ENCODE measurements around the gene SLC34A3.
A peak's percentile ranks its signal among the peaks of the same experiment; 100 is the strongest.

Gene SLC34A3

DNA sequence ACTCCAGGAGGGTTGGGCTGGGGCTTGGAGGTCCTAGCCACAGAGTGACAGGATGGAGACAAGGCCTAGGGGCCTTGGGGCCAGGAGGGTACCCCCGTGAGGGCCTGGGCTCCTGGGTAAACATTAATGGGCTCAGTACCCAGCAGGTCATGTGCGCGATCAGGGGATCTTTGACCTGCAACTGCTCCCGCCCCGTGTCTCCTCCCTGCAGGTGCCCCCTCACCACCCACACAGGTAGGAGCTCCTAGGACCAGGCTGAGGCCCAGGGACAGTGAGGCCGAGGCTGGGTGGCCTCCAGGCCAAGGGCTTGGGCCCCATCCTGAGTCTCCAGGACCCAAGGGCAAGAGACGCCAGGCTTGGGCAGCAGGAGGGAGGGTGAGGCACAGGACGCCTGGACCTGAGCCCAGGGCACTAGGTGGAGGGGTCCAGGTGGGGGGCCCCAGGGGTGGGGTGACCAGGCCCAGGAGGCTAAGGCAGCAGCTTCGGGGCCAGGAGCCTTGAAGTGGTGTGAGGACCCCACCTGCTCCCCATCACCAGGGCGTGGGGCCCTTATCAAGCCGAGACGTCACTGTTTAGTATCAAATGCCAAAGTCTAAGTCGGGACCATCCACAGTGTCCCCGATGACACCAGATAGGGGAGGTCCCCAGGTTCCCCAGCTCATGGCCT, at the start of gene SLC34A3:
TSS of gene SLC34A3 (plus strand) at position 197 of the 667 bp plus-strand sequence. CDS start 802 bp downstream, outside the sequence.
- DNase-seq = no peak

DNA sequence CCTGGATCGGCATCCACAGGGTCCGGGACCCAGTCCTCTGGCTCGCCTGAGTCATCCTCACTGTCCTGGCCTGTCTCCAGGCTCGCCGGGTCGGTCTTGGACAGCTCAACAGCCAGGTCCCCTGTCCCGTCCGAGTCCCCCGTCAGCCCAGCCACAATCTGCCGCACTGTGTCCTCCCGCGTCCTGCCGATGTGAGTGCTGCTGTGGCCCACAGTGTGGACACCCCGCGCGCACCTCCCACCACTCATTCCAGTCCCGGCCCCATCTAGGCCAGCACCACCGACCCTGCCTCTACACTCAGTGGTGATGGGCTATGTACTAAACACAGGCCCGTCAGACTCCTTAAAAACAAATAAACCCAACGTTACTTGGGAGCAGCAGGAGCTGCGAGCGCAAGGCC, 49.0 kb upstream of the SLC34A3 start:
- no peak for DNase-seq

DNA sequence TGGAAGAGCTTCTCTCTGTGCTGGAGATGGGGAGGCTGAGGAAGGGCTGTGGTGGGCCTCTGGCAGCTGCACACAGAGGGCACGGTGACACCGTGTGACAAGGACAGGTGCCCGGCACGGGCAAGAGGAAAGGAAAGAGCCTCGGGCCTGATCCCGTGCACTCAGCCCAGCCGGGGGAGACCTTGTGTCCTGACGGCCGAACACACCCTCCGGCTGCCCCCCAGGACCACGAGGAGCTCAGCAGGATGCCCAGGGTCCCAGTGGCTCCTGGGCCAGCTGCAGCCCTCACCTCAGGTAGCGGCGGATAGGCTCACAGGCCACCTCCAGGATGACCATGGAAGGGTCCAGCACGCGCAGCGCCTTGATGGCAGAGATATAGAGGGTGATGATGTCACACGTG, 47.9 kb upstream of the SLC34A3 start:
- no peak for DNase-seq

DNA sequence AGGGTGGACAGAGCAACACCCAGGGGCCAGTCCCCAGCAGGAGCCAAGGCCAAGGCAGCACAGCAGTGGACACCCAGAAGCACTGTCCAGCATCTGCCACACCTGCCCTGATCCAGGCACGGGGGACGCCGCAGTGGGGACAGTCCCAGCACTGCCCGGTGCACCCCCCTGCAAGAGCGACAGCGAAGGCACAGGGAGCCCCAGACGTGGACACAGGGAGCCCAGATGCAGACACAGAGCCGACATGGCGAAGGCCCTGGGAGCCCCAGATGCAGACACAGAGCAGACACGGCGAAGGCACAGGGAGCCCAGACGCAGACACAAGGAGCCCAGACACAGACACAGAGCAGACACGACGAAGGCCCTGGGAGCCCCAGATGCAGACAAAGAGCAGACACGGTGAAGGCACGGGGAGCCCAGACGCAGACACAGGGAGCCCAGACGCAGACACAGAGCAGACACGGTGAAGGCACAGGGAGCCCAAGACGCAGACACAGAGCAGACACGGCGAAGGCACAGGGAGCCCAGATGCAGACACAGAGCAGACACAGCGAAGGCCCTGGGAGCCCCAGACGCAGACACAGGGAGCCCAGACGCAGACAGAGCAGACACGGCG, 46.6 kb upstream of the SLC34A3 start:
- no peak for DNase-seq

DNA sequence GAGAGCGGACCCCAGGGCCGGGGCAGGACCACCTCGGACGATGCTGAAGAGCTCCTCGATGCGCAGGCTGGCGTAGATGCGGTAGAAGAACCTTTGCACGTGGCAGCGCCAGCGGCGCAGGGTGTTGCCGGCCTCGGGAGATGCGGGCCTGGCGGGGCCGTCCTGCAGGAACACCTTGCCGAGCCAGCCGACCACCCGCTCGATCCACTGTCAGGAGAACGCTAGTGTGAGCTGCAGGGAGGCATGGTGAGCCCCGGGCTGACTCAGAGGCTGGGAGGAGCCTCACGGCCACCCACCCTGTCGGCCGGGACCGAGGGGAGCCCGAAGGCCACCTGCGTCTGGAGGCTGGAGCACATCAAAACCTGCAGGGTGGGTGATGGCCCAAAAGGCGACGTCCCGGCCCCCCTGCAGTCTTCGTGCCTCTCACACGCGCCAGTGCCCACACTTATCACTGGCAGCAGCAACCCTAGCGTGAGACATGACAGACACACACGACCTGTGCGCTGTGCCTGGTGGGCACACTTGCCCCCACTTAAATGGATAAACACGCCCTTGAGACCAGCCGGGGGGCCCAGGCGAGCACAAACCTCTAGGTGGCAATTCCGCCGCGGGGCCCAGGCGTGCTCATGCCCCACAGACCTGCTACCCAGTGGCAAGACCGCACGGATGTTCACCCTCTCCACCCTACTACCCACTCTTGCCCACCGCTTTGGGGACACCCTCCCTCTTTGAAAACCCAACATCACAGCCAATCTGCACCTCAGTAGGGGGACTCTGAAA, 45.6 kb upstream of the SLC34A3 start:
- DNase-seq = no peak

DNA sequence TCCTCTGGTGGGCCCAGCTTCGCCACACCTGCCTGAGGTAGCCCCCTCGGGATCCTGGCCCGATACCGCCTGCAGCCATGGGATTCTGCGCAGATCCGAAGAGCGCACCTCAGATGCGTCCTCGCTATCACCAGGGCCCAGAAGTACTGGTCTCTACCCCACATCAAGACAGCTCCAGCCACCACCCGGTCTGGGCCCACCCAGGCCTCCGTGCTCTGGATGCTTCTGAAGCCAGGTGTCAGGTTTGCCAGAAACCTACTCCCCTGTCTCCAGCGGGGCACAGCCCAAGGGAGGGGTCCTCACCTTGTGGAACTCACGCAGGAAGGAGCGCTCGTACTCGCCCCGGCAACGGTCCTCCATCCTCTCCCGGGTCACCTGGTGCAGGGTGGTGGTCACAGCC, 44.8 kb upstream of the SLC34A3 start:
- DNase-seq = no peak

DNA sequence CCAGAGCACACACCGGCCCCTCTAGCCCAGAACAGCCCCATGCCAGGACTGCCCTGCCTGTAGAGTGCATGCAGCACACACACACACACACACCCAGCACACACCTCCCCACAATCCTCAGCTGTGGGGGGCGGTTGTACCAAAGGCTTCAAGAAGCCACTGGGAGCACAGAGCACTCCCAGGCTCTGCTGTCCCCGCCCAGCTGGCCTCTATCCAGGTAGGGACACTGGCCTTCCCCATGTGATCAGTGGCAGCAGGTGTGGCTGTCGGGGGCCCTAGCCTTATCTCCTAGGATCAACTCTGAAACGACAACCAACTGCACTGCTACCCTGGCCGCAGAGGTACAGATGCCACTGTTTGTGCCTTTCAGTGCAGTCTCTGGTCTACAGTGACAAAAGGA, 44.3 kb upstream of the SLC34A3 start:
- DNase-seq = no peak

DNA sequence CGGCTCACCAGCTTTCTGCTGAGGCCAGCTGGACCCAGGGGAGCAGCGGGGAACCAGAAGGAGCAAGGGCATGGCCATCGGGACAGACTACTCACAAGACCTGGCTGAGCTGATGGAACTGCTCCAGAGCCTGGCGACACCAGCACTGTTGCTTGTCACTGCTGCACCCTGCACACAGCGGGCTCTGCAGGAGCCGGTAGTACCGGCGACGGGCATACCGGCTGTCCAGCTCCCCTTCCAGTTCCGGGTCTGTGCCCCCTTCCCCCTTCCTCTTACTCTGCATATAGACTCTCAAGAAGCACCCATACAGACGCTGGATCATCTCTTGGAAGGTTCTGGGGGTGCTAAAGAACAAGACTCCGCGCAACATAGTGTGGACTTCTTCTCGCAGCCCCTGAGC, 43.3 kb upstream of the SLC34A3 start:
- no peak for DNase-seq

DNA sequence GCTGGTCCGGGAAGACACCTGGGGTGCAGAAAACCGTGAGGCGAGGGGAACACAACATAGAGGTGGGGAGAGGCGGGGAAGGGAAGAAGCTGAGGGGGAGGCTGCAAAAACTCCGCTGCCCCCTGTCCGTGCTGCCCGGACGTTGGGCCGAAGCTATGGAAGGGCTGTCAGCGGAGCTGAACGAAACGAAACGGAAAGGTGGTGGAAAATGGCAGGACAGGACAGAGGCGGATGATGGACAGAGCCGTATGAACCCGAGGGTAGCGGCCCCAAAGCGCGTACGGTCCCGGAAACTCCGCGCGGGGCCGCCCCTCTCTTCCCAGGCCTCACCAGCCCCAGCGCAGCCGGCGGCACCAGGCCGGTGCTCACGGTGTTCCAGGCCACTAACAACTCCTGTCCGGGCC, 42.6 kb upstream of the SLC34A3 start:
- DNase-seq = no peak

DNA sequence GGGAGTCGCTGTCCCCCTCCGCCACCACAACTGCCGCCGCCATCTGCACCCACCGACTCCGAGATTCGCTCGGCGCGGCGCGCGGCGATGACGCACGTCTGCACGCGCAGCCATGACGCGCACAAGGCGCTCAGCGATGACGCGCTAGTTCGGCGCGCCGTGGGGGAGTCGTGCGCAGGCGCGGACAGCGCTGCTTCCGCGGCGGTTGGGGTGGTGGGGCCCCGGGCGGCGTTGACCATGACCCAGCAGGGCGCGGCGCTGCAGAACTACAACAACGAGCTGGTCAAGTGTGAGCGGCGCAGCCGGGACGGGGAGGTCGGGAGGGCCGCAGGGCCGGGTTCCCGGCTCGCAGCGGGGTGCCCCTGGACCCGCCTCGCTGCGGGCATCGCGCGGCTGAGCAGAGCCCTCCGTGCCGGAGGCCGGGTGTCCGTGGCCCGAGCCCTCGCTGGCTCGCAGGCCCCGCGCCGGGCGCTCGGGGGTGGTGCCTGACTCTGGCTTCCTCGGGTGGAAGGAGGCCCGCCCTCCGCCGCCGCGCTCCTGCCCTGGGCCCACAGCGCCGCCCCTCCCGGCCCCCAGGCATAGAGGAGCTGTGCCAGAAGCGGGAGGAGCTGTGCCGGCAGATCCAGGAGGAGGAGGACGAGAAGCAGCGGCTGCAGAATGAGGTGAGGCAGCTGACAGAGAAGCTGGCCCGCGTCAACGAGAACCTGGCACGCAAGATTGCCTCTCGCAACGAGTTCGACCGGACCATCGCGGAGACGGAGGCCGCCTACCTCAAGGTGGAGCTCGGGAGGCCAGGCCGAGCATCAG, 42.0 kb upstream of the SLC34A3 start, which contains the start of the genes ANAPC2 and SSNA1:
TSS of gene ANAPC2 (minus strand) at position 71 of the 807 bp plus-strand sequence. CDS start at position 43, 28 bp downstream.
TSS of gene SSNA1 (plus strand) at position 187 of the 807 bp plus-strand sequence. CDS start at position 238, 51 bp downstream.
- DNase-seq = peak; percentile 92

DNA sequence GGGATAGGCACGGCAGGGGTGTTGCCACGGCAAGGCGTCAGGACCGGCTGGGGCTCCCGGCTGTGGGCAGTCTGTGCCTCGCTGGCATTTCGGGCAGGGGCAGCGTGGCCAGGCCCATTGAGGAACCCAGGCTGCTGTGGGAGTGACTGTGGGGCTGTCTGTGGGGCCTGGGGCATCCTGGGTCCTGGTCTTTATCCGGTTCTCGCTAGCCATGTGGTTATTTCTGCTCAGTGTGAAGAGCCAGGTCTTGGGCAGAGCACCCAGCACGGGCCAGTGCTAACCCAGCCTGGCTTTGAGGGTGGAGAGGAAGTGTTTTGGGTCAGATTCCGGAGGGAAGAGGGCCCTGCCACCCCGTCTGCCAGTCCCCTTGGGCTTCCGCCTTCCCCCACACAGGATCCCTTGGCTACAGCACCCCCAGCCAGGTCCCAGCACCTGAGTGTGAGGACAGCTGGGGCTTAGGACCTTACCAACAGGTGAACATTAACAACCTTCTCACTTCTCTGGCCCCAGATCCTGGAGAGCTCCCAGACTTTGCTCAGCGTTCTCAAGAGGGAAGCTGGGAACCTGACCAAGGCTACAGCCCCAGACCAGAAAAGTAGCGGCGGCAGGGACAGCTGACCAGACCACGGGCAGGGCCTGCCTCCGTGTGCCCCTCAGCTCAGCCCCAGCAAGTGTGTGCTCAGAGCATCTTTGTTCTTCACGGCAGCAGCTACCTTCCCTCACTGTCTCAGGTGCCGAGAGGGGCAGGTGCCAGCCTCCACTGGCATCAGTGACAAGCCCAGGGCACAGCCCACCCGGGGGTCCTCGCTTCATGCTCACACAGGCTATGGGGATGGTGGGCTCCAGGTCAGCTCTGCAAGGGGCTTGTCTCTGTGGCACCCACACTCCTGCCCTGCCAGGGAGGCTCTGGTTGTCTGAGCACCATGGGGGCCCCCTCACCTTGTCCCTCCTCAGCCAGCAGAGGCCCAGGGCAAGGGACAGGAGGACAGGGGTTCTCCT, 41.1 kb upstream of the SLC34A3 start:
- no peak for DNase-seq

DNA sequence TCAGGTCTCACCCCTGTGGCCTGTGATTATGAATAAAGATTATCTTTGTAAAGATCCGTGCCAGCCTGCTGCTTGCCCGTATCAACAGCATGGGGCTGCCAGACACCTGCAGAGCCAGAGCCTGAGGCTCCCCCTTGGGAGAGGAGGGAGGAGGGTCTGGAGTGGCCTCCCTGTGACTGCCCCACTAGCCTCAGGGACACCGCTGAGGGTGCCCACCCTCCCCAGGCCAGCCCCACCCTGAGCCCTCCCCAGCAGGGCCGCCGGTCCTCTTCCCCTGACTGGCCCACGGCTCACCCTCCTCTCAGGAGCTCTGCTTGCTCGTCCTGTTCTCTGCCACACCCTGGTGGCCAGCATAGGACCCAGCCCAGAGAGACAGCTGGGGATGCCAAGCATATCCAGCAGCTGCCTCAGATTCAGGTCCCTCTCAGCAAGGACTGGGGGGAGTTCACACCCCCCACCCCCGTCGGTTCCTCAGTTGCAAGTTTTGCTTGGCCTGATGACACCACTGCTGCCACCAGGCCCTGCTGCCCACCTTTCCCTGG, 40.3 kb upstream of the SLC34A3 start:
- DNase-seq = no peak

DNA sequence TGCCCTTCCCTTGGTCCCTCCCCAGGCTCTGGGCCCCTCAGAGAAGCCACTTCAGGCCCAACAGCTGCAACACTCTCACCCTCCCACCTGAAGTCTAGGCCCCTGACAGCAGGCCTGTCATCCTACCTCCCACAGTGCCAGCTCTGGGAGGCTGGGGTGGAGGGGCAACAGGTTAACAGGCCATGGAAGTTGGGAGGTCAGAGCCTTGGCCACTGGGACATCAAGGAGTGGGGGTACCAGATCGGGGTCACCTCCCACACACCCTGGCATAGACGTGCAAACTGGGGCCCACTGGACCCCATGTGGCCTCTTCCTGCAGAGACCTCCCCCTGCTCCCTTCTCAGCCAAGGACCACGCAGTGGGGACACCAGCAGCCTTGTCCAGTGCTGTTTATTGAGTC, 39.5 kb upstream of the SLC34A3 start:
- no peak for DNase-seq

DNA sequence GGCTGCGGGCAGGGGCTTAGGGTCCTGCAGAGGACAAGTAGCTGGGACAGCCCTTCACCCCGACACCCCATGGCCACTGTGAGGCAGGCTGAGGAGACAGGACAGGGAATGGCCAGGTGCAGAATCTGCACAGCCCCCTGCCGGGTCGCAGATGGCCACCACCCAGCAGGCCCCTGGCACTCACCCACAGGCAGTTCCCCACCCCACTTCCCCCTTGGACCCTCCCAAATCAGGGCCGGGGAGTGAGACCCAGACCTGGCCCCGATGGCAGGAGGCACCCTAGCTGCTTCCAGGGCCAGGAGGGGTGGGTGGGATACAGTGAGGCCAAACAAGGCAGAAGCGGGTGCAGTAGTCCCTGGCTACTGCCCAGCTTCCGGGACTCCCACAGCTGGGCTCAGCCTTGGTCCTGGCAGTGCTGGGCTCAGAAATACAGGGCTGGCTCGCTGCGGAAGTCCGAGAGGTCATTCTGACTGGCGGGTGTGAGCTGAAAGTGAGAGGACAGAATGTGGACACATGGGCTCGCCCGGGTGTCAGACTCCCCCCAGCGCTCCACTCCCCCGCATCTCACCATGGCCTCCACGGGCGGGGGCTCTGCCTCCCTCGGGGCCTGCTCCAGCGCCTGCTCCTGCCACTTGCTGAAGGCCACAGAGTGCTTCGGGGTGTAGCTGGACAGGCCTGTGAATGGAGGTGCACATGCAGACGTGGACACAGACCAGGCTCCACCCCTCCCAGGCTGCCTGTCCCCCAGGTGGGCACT, 38.8 kb upstream of the SLC34A3 start:
- no peak for DNase-seq

DNA sequence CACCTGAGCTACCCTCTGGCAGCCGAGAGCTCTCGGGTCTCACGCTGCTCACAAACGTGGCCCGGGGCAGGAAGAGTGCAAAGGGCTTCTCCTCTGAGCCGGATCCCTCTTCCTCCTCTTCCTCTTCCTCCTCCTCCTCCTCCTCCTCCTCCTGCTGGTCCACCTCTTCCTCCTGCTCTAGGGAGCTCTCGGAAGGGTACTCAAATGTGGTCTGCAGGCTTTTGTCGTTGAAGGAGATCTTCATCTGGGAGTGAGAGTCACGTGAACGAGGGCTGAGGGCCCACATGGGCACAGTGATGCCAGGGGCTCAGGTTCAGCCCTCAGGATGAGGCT, 38.3 kb upstream of the SLC34A3 start:
- no peak for DNase-seq

DNA sequence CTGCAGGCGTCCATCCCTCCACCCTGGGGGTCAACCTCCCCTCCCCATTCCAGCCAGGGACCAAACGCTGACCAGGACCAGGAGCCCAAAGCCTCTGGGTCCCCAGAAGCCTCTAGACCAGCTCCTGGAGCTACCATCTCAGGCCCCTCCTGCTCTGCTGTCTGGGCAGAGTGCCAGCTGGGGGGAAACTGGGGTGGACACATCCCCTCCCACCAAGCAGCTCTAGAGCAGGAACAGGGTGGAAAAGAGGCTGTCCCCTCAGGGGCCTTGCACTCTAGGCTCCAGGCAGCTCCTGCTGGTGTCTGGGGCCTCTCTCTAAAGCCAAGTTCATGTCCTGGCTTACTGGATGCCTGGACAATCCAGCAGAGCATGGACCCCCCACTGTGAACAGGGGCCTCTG, 37.8 kb upstream of the SLC34A3 start:
- DNase-seq = no peak

DNA sequence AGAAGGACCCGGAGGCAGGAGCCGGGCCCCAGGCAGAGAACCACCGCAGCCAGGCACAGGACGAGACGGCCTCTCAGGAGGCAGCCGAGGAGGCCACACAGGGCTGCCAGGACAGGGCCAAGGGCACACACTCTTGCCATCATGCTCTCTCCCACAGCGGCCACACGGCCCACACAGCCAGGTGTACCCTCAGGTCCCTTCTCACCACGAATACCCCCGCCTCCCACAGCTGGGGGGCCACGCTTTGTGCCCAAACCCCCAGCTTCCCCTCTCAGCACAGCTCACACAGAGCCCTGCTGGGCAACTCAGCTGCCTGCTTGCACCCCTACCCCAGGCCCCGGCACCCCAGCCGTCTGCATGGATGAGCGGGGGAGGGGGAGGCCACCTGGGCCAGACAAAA, 36.9 kb upstream of the SLC34A3 start:
- DNase-seq = no peak

DNA sequence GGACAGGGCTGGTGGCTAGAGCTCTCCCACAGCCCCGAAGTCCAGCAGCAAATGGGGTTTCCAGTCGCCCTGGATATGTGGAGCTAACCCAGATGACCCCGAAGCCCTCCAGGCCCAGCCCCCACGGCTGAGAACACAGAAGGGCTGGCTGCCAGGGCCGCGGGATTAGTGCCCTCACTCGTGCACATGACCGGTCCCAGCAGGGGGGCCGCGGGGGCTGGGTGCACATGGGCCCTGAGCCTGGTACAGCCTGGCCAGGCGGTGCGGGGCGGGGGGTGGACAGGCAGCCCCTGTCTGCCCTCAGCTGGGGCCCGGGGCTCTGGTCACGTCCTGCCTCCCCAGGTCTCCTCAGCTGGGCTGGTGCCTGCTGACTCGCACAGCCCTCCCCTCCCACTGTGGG, 36.3 kb upstream of the SLC34A3 start:
- DNase-seq = no peak

DNA sequence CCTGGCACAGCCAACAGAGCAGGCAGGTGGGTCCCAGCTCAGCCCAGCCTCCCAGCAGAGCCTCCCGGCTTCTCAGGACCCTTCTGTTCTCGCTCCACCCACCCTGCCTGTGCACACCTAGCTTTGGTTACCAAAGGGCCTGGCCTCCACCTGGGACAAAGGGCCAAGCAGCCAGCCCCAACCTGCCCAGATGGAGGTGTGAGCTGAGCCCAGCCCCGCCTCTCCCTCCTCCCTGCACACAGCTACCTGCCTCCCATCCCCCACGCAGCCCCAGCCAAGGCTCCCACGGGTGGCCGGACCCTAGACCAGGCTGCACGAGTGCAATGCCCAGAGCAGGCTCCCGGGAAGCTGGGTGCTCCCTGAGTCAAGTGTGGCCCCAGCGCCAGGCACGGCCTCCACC, 35.8 kb upstream of the SLC34A3 start:
- no peak for DNase-seq

DNA sequence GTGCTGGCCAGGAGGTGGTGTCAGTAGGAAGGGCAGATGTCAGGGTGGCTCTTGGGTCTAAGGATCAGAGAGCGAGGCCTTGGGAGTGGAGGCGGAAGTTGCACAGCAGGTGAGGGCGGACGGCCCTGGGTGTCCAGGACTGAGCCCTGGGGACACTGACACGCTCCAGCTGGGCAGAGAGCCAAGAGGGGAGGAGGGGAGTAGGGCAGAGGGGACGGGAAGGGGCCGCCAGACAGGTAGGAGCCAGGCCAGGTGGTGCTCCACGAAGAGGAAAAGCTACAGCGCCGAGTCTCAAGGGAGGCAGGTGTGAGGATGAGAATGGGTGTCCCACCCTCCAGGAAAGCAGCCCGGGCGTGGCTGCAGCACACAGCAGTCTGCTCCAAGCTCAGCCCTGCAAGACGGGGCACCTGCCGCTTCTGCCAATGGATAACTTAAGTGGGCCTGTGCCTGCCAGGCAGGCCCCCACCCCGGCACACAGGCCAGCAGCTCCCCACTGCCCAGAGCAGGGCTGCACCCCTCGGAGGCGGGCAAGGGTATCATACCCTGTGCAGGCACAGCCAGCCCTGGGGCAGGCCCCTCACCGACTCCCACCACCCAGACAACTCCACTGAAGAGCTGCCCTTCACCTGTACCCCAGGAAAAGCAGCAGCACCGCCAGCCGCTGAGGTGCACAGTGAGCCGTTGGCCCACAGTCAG, 35.0 kb upstream of the SLC34A3 start:
- DNase-seq = no peak
